IPS-NIHi7 (cell line): ENCODE data around the gene LRRC8D.

Experiments used
- DNase-seq: peaks from one replicate; pipeline ENCODE4 v3.0.0; 2012; ENCODE audit warnings: mixed read lengths; ENCODE audit errors: extremely low spot score

The LRRC8D gene

DNA sequence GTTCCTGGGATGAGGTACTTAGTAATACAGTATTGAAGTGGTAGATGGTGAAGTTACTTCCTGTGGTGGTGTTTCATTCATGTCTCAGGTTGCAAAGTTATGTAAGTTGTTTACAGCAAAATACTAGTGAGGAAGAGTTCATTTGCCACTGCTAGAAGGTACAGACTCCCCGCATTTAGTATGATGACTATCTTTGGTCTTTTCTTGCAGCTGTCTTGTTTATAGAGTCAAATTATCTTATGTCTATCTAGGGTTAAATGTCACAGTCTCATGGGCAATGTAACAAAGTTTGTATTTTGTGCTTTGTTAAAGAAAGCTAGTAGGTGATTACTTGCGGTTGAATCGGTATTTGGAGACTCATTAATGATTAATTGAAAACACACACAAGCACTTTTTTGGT, 50.2 kb downstream of the LRRC8D start:
- no peak for DNase-seq

DNA sequence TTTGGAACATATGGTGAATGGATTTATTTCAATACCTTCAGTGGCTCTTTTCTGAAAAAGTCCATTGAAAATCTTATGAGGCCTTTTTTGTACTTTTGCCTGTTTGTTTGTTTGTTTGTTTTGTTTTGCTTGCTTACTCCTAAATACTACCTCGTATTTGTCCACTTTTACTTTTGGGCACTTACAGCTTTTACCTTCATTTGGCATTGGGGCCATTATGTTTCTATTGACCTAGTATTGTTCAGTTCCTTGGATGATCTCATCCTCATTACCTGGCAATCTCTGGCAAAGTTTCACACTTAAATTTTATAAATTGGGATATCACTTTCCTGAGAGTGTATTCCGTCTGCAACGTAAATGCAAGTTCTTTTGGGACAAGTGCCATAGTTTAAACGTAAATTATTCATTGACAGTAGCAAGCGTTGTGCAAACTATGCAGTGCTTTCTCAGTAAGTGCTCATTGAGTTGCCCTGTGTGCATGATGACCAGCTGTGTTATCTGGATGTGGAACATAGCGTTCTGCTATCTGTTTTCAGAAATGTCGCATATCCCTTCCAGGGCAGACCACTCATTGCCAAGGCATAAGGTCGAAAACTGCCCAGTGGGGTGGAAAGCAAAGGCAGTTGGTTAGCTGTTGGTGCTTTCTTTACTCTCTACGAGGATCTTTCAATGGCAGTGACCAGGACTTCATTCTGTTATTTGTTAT, 51.1 kb downstream of the LRRC8D start:
- DNase-seq = no peak

- DNase-seq = no peak
Observed at GRCh38 chr1:89872567-89872966, 51.7 kb downstream of the LRRC8D start.

DNA sequence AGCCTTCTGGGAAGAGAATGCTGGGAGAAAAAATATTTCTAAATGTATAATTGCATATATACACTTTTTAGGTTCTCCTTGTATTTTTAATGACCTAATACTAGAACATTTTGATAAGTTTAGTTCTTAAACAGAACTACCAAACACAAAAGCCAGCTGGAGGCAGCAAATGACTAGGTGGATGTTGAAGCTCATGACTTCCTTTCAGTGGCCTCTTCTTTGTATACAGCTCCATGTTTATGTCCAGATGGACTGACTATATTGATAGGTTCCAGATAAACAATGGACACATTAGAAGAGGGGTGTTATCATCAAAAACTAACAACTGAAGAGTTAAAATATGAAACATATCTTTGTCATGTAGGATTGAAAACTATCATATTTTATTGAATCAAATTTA, 52.5 kb downstream of the LRRC8D start:
- DNase-seq = no peak

DNA sequence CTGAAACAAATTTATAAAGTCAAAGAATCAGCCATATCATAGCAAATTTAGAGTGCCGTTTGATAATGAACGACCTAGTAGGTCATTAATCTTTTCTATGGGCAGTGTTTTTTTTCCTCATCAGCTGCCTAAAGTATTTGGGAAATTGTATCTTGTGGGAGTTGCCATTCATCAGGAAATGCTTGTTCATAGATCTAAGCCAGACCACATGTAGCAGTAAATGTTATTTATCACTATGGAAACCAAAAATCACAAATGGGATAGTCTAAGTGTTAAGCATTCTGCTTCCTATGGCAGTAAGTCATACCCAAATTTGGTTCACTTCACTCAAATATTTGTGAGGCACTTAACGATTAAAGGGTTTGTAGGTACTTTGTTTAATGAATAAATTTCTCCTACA, 52.9 kb downstream of the LRRC8D start:
- no peak for DNase-seq

DNA sequence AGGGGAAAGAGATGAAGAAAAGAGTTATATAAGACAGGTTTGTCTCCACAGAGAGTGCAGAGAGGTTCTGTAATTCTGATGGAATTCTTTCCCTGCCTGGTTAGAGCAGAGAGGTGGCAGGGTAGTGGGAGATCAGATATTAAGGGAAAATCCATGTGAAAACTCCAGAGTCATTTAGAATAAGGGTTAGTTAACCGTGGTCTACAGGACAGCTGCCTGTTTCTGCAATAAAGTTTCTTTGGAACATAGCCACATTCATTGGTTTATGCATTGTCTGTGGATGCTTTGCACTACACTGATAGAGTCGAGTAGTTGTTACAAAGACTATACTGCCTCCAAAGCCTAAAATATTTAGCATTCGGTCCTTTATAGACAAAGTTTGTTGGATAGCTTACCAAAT, 55.6 kb downstream of the LRRC8D start:
- DNase-seq = no peak

- DNase-seq = no peak
Observed at GRCh38 chr1:89877756-89878155, 56.9 kb downstream of the LRRC8D start.

DNA sequence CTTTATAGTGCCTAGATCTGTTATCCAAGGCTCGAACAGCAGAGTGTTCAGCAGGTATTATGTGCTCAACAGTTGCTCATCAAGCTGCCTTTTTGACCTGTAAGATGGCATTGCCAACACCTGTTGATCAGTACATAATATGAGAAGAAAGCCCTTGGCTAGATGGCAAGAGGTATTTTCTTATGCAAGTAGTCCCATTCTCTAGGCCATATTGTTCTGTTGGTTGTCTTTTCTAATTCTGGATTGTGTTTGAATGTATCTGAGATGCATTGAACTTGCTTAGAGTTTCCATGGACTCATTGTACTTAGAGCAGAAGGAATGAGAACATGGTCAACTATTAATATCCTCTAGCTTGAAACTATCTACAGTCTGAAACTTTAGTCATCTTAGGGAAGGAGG, 57.4 kb downstream of the LRRC8D start:
- no peak for DNase-seq

DNA sequence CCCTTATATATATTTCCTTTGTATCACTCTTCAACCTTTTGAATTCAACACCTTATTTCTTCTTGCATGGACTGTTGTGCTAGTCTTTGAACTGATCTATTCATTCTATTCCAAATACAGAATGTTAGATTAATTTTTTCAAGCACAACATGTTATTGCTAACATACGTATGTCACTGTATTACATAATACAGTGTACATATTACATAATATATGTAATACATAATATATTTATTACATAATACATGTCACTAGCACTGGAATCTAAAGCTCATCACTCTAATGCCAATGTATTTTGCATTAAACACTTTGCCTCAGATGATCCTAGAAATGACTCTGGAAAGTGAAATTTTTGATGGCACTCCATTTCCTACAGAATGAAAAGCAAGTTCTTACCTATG, 59.8 kb downstream of the LRRC8D start:
- no peak for DNase-seq

DNA sequence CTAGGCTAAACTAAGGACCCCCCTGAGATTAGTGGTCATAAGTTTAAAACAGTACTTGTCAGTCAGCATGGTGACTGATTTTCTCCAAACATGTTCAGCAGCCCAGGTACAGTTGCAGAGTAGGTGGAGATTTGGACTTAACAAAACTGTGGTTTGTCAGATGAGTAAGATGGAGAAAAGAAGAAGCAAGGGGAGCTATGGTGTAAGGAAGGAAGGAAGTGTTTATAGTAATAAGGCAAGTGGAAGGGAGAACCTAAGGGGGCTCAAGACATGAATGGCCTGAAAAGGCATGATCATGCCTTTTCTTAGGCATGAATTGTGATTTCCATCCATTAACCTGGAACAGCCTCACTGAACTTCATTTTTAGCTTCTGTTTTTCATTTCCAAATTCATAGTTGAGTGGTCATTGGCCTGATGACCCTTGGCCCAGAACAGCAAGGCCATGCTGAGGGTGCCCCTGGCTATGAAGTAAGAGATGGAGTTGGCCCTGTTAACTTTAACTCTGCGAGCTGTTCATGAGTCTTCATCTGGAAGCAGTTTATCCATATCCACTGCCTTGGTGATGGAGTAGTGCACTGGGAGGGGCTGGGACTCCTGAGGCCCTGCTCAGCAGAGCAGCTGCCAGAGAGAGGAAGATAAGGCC, 60.7 kb downstream of the LRRC8D start:
- no peak for DNase-seq

GRCh38 chr1:89882348-89883029, 61.7 kb downstream of the LRRC8D start:
- DNase-seq = no peak

- DNase-seq = no peak
Observed at GRCh38 chr1:89883030-89883379, 62.2 kb downstream of the LRRC8D start.

DNA sequence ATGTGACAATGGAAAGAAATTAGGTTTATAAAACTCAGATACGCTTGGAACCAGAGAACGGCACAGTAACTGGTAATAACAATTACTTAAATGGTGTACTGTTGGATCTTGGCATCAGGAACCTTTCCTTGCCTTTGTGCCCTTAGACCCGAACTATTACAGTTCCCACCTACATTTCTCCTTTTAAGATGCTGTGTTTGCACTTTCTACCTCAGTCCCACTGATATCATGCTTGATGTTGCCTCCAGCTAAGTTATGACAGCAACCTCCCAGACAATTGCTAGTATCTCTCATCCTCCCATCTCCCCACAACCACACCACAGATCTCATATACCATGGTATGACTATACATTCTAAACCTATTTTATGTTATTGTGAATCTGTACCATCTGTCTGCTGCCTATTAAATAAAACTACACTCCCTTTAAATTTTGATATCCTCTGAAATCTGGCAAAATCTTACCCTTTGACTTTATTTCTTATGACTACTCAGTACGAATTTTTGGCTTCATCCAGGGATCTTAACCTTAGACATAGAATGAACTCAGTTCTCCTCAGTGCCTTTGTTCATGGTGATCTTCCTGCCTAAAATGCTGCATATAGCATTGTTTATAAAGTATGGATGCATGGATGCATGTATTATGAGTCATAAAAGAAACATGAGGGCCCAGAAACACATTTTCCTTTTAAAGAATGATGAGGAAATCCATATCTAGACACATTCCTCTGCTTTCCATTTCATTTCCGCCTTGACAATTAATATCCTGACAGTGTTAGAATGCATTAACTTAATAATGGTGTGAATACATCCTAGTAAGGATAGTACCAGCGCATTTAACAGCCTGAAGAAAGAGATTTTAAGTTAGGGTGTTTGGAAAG, 64.1 kb downstream of the LRRC8D start:
- DNase-seq = no peak

DNA sequence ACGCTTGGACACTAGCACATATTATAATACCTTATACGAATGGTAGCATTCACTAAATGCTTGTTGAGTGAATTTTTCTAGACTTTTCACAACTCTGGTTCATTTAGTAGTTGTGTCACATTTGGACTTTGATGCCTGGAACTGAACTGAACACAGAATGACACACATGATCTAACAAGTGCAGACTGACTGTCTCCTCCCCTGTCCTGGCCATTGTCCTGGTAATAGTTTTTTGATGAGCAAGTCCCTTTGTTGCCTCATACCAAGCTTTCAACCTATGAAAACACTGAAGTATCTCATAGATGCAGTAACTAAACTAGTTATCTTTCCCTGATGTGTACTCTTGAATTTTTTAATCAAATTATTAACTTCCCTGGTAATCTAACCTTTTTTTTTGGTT, 66.4 kb downstream of the LRRC8D start:
- DNase-seq = no peak

DNA sequence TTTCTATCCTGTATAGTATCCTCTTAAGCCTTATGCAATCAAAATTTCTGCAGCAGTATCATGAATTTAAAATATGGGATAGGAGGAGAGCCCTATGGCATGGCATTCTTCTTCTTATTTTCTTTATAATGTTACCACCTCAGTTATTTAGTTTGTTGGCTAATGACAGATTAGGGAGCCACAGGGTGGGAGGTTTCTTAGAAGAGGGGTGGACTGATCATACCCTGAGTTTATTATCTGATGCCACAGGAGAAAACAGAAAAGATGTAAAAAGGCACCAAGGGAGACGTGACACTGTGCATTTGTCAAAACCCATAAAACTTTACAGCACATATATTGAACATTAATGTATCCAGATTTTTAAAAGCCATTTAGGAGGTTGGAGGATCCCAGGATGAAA, 66.9 kb downstream of the LRRC8D start:
- DNase-seq = no peak

GRCh38 chr1:89888480-89889322, 67.9 kb downstream of the LRRC8D start:
- DNase-seq = no peak

GRCh38 chr1:89889323-89889615, 68.4 kb downstream of the LRRC8D start:
- DNase-seq = no peak

DNA sequence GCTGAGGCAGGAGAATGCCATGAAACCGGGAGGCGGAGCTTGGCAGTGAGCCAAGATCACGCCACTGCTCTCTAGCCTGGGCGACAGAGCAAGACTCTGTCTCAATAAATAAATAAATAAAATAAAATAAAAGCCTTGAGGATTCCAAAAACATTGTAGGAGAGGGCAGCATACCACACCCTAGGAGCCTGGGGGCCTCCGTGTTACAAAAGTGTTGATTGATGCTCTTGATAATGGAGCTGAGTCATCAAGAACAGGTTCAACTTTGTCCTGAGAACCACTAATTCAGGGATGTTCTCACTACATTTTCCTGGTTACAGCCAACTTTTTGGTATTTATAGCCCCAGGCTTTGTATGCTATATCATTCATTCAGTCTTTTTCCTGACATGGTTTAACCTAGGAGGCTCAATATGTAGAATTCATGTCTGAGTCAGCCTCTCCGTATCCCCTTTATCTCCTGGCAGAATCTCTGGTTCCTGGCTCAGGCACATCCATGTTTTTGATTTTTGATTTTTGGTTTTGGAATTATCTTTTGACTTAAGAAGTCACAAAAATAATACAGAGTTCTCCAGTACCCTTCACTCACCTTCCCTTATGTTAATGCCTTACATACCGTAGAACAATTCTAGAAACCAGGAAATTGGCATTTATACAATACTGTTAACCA, 69.4 kb downstream of the LRRC8D start:
- DNase-seq = no peak

- DNase-seq = no peak
Observed at GRCh38 chr1:89892816-89893215, 72.0 kb downstream of the LRRC8D start.

GRCh38 chr1:89894210-89895201, 73.7 kb downstream of the LRRC8D start:
- DNase-seq = no peak
